ENCODE measurements around the gene PNMA8C. TPM values are rescaled to one million over a fixed set of nuclear protein-coding genes. Genes with fewer than 3 reads are reported as not detected.

The PNMA8C gene
- total RNA-seq, 1 donor from 2014 or later: 1.4 TPM

DNA sequence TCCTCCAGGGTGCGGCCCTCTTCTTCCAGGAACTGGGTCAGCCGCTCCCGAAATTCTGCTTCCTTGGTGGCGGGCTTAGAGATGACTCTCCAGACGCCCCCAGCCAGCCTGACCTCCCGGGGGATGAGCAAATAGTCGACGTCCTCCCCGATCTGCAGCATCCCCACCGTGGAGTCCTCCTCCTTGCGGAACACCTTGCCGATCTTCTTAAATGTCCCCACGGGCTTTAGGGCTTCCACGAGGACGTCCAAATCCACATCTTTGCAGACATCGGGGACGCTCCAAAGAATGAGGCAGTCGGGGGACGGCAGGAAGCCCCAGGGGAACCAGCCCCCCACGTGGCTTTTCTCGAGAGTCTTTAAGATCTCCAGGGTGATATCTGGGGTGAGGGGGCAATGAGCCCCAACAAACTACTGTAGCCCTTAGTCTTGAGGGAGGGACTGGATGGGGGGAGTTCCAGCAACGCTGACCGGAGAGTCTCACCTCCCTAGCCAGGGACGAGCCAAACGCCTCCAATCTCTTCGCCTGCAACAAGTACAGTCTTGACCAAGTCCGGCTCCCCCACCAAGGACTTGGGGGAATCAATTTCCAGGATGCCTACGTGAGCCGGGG lies 16.0 kb downstream of the PNMA8C start:
- Mint-ChIP-seq H3K27ac (ENCODE audit: unreplicated experiment) (peak overlapping the region; percentile 95), H3K4me3 (peak overlapping the region; percentile 96), H3K9me3 (no peaks in the 10 kb centered on the region), H3K27me3 (ENCODE audit: low read depth) (peaks cover 15% of the 10 kb centered on the region), H3K4me1 (peaks cover 76% of the 10 kb centered on the region), H3K36me3 (ENCODE audit: low read depth) (peaks cover 6% of the 10 kb centered on the region)
- DNase-seq (ENCODE audit: low read depth, low spot score): no peak
- TF ChIP-seq, protein P1, sequence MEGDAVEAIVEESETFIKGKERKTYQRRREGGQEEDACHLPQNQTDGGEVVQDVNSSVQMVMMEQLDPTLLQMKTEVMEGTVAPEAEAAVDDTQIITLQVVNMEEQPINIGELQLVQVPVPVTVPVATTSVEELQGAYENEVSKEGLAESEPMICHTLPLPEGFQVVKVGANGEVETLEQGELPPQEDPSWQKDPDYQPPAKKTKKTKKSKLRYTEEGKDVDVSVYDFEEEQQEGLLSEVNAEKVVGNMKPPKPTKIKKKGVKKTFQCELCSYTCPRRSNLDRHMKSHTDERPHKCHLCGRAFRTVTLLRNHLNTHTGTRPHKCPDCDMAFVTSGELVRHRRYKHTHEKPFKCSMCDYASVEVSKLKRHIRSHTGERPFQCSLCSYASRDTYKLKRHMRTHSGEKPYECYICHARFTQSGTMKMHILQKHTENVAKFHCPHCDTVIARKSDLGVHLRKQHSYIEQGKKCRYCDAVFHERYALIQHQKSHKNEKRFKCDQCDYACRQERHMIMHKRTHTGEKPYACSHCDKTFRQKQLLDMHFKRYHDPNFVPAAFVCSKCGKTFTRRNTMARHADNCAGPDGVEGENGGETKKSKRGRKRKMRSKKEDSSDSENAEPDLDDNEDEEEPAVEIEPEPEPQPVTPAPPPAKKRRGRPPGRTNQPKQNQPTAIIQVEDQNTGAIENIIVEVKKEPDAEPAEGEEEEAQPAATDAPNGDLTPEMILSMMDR (conservative IDR thresholded peaks at IDR 0.05): no peak

- H3K27ac Mint-ChIP-seq (ENCODE audit: unreplicated experiment): peak overlapping the region; percentile 19
- H3K4me1 Mint-ChIP-seq: peaks cover 81% of the 10 kb centered on the region
- TF ChIP-seq, protein P1 (conservative IDR thresholded peaks at IDR 0.05): no peak
- no peaks in the 10 kb centered on the region for H3K9me3 Mint-ChIP-seq
- H3K4me3 Mint-ChIP-seq: peak overlapping the region; percentile 96
- peaks cover 6% of the 10 kb centered on the region for H3K36me3 Mint-ChIP-seq (ENCODE audit: low read depth)
- H3K27me3 Mint-ChIP-seq (ENCODE audit: low read depth): peaks cover 19% of the 10 kb centered on the region
- no peak for DNase-seq (ENCODE audit: low read depth, low spot score)
Observed at GRCh38 chr19:46411925-46412649, 16.6 kb downstream of the PNMA8C start.

DNA sequence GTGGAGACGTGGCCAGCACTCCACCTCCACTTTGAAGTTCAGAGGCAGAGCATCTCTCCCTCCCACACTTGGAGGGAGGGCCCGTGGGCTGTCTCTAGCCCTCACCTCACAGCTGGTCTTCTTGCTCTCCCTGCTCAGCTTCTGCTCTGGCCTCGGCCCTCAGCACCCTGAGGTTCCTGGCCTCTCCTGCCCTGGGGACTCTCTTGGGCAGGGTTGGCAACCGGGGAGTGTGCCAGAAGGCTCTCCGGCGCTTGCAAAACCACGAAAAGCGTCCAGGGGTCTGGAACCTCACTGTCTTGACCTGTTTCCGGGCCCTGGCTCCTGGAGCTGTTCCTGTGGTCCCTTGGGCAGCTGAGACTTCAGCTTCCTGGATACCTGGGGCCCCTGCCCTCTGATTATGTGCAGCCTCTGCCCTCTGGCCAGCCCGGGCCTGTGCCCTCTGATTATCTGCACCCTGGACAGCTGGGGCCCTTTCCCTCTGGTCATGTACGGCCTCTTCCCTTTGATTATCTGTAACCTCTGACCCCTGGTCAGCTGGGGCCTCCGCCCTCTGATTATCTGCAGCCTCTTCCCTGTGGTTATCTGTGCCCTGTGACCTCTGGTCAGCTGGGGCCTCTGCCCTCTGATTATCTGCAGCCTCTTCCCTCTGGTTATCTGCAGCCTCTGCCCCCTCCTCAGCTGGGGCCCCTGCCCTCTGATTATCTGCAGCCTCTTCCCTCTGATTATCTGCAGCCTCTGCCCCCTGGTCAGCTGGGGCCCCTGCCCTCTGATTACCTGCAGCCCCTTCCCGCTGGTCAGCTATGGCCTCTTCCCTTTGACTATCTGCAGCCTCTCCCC lies 17.4 kb downstream of the PNMA8C start:
- Mint-ChIP-seq H3K4me3 (peak overlapping the region; percentile 76), H3K27me3 (ENCODE audit: low read depth) (peaks cover 24% of the 10 kb centered on the region), H3K4me1 (peaks cover 80% of the 10 kb centered on the region), H3K9me3 (no peaks in the 10 kb centered on the region), H3K36me3 (ENCODE audit: low read depth) (peaks cover 6% of the 10 kb centered on the region), H3K27ac (ENCODE audit: unreplicated experiment) (peak overlapping the region; percentile 19)
- TF ChIP-seq, protein P1 (conservative IDR thresholded peaks at IDR 0.05): no peak
- DNase-seq (ENCODE audit: low read depth, low spot score): no peak

DNA sequence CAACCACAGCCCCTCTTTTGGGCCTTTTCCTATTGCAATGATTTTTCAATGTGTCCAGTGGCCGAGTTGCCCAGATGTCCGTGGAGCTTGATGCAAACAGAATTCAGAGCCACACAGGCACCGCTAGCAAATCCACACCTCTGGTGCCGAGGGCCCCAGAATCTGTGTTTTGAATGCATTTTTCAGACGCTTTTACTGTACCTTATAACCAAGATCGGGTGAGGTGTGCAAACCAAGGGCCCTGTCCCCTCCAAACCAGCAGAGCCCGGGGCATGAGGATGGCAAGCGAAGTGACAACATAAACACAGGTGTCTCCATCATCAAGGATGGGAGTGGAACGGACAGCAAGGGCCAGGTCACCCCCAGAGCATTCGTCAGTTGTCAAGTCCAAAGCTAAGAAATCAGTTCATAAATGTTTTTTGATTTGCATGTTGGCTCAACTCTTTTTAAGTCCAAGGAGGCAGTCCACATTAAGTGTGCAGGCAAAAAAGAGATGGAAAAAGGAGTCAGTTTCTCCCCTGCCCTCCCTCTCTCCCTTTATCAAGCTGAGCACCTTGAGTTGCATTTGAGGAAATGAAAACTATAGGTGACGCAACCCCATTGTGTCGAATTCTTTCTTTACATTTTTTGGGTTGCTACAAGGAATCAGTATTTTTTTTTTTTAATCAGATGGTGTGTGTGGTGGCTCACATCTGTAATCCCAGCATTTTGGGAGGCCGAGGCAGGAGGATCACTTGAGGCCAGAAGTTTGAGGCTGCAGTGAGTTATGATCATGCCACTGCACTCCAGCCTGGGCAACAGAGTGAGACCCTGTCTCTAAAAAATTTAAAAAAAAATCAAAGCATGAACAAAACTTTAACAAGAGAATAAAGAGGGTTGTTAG lies 18.3 kb downstream of the PNMA8C start:
- H3K4me1 Mint-ChIP-seq: peaks cover 72% of the 10 kb centered on the region
- no peak for DNase-seq (ENCODE audit: low read depth, low spot score)
- no peak overlapping the region for H3K27ac Mint-ChIP-seq (ENCODE audit: unreplicated experiment)
- H3K27me3 Mint-ChIP-seq (ENCODE audit: low read depth): peaks cover 29% of the 10 kb centered on the region
- peaks cover 6% of the 10 kb centered on the region for H3K36me3 Mint-ChIP-seq (ENCODE audit: low read depth)
- TF ChIP-seq, protein P1 (conservative IDR thresholded peaks at IDR 0.05): no peak
- H3K9me3 Mint-ChIP-seq: no peaks in the 10 kb centered on the region
- H3K4me3 Mint-ChIP-seq: peak overlapping the region; percentile 77

DNA sequence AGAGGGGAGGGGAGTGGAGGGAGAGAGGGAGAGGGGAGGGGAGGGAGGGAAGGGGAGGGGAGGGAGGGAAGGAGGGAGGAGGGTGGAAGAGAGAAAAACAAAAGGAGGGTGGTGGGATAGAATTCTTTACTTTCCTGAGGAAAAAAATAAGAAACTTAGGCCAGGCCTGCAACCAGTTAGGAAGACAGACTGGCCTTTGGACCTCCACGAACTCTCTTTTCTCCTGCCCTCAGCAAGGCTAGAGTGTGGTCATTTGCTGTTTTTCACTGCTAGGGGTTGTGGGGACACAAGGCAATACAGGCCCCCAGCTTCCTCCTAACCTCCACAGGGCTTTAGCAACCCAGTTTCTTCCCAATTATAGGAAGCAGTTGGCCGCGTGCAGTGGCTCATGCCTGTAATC lies 19.5 kb downstream of the PNMA8C start:
- peak overlapping the region; percentile 72 for H3K4me3 Mint-ChIP-seq
- H3K4me1 Mint-ChIP-seq: peaks cover 73% of the 10 kb centered on the region
- no peak overlapping the region for H3K27ac Mint-ChIP-seq (ENCODE audit: unreplicated experiment)
- H3K36me3 Mint-ChIP-seq (ENCODE audit: low read depth): peaks cover 6% of the 10 kb centered on the region
- TF ChIP-seq, protein P1 (conservative IDR thresholded peaks at IDR 0.05): no peak
- H3K27me3 Mint-ChIP-seq (ENCODE audit: low read depth): peaks cover 39% of the 10 kb centered on the region
- DNase-seq (ENCODE audit: low read depth, low spot score): no peak
- no peaks in the 10 kb centered on the region for H3K9me3 Mint-ChIP-seq

Data from neural crest cell (in vitro differentiated cells).